C4-2B (cell line): ENCODE data around the gene ZBTB24.

ENCODE experiments used
- ZFX ChIP-seq: fragments of 450-650 bp; IDR thresholded peaks from 2 replicates; pipeline ENCODE4 v1.6.1; 2017
- TF ChIP-seq, protein P1 (sequence below): fragments of 450-650 bp; conservative IDR thresholded peaks from 2 replicates; pipeline ENCODE4 v1.5.1; 2017; ENCODE audit warnings: mild to moderate bottlenecking

GRCh38 chr6:109434456-109434855, 48.6 kb downstream of the ZBTB24 start:
- TF ChIP-seq, protein P1, sequence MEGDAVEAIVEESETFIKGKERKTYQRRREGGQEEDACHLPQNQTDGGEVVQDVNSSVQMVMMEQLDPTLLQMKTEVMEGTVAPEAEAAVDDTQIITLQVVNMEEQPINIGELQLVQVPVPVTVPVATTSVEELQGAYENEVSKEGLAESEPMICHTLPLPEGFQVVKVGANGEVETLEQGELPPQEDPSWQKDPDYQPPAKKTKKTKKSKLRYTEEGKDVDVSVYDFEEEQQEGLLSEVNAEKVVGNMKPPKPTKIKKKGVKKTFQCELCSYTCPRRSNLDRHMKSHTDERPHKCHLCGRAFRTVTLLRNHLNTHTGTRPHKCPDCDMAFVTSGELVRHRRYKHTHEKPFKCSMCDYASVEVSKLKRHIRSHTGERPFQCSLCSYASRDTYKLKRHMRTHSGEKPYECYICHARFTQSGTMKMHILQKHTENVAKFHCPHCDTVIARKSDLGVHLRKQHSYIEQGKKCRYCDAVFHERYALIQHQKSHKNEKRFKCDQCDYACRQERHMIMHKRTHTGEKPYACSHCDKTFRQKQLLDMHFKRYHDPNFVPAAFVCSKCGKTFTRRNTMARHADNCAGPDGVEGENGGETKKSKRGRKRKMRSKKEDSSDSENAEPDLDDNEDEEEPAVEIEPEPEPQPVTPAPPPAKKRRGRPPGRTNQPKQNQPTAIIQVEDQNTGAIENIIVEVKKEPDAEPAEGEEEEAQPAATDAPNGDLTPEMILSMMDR: no peak
- TF ChIP-seq ZFX: no peak
